Stimulated activated memory B cell treated with anti-CD40 and anti-IgM and Interleukin-4, amounts not matched to agents 10 μg/mL and 1 μg/mL and 100 μg/mL, for 72 hours (primary cell): Measurements from ENCODE around the gene CADM2.
"Not testable (repeated sequence)": the region's sequence is repeated elsewhere in the genome, so short reads cannot be mapped to it uniquely, and the experiment has no call there.

Source experiments
- ATAC-seq: fragments of 150-1000 bp; cut with Tn5 transposase; 2 replicates; pipeline ENCODE4 v1.10.0; 2021
- H3K27ac Mint-ChIP-seq: one replicate; pipeline ENCODE4 v1.8.0; 2022; ENCODE audit warnings: mild to moderate bottlenecking, mixed read lengths
- H3K27me3 Mint-ChIP-seq: one replicate; pipeline ENCODE4 v1.8.0; 2022; ENCODE audit warnings: mixed read lengths
- H3K36me3 Mint-ChIP-seq: one replicate; pipeline ENCODE4 v1.8.0; 2022; ENCODE audit warnings: mixed read lengths
- H3K4me1 Mint-ChIP-seq: one replicate; pipeline ENCODE4 v1.8.0; 2022; ENCODE audit warnings: mixed read lengths
- H3K4me3 Mint-ChIP-seq: one replicate; pipeline ENCODE4 v1.8.0; 2022; ENCODE audit warnings: mild to moderate bottlenecking, moderate library complexity, mixed read lengths
- H3K9me3 Mint-ChIP-seq: one replicate; pipeline ENCODE4 v1.8.0; 2022; ENCODE audit warnings: mixed read lengths

The CADM2 gene

DNA sequence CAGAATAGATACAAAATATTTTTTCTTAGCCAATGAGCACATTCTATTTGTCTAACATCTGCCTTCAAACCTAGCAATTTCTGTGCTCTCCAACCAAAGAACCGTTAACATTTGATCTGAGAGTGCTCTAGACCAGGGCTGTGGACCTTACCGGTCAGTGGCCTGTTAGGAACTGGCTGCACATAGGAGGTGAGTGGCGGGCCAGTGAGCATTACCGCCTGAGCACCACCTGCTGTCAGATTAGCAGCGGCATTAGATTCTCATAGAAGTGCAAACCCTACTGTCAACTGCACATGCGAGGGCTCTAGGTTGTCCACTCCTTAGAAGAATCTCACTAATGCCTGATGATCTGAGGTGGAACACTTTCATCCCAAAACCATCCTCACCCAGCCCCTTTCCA is 131.7 kb downstream of the CADM2 start:
- no peak for ATAC-seq
- Mint-ChIP-seq H3K27me3 (no peaks in the 10 kb centered on the region), H3K27ac (no peak overlapping the region), H3K36me3 (no peaks in the 10 kb centered on the region), H3K4me3 (no peak overlapping the region), H3K4me1 (no peaks in the 10 kb centered on the region), H3K9me3 (no peaks in the 10 kb centered on the region)

DNA sequence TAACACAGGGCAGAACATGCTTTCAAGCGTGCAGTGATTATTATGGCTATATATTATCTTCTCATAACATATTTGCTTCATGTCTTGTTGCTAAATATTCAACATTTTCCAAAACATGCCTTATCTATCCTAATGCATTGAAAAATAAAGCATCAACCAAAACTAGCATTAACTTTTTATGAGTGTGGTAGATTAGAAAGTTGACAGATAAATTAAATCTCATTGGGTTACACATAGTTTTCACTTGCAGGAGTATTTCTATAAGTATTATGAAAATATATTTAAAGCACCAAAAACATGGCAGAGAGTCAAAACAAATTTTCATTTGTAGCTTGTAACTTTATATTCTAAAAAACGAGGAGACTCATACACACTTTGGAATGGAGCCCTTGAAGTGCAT is 141.5 kb downstream of the CADM2 start:
- Mint-ChIP-seq H3K4me3 (no peak overlapping the region), H3K4me1 (no peaks in the 10 kb centered on the region), H3K27me3 (no peaks in the 10 kb centered on the region), H3K27ac (no peak overlapping the region), H3K36me3 (no peaks in the 10 kb centered on the region), H3K9me3 (peaks cover 4% of the 10 kb centered on the region)
- no peak for ATAC-seq

DNA sequence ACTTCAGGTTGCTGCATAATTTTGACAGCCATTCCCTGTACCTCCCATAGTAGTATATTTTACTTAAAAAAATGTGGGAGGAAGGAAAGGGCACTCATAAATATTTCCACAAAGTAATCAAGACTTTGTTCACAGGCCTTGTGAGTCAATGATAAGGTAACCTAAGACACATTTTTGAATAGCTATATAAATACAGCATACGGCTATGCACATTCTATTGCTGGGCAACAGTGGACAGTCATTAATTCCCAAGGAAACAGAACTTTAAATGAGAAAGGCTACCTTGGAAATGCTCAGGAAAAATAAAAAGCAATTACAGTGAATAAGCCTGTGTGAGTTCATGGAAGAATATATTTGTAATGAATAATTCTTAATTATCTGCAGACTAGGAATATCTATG is 144.0 kb downstream of the CADM2 start:
- H3K9me3 Mint-ChIP-seq, result peaks cover 6% of the 10 kb centered on the region
- H3K27me3 Mint-ChIP-seq, result no peaks in the 10 kb centered on the region
- no peaks in the 10 kb centered on the region for H3K36me3 Mint-ChIP-seq
- no peak overlapping the region for H3K27ac Mint-ChIP-seq
- H3K4me3 Mint-ChIP-seq, result no peak overlapping the region
- H3K4me1 Mint-ChIP-seq, result no peaks in the 10 kb centered on the region
- no peak for ATAC-seq

DNA sequence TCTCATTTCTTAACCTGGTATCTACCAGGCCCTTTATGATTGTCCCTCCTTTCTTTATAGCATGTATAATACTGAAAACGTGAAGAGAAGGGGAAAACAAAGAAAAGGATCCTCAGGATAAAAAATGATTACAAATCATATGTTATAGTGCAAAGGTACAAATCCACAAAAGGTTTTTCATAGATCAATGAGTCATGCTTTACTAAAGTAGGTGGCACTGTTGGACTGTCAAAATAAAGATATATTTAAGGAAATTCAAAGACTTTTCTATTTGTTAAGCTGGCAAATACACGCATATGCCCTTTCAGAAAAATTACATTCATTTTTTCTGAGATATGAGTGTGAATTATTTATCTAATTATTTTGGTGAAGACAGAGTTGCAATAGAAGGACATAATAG is 151.6 kb downstream of the CADM2 start:
- H3K4me3 Mint-ChIP-seq, result no peak overlapping the region
- ATAC-seq, result no peak
- H3K27ac Mint-ChIP-seq, result no peak overlapping the region
- no peaks in the 10 kb centered on the region for H3K4me1 Mint-ChIP-seq
- H3K27me3 Mint-ChIP-seq, result no peaks in the 10 kb centered on the region
- H3K36me3 Mint-ChIP-seq, result no peaks in the 10 kb centered on the region
- H3K9me3 Mint-ChIP-seq, result peaks cover 5% of the 10 kb centered on the region

- Mint-ChIP-seq H3K27me3 (no peaks in the 10 kb centered on the region), H3K4me3 (no peak overlapping the region), H3K9me3 (no peaks in the 10 kb centered on the region), H3K36me3 (no peaks in the 10 kb centered on the region), H3K4me1 (no peaks in the 10 kb centered on the region), H3K27ac (no peak overlapping the region)
- ATAC-seq, result no peak
Observed at GRCh38 chr3:85120879-85121278, 162.1 kb downstream of the CADM2 start.

- not testable (repeated sequence) for H3K27ac Mint-ChIP-seq, H3K4me1 Mint-ChIP-seq, H3K27me3 Mint-ChIP-seq, ATAC-seq, H3K9me3 Mint-ChIP-seq, H3K36me3 Mint-ChIP-seq, H3K4me3 Mint-ChIP-seq
Observed at GRCh38 chr3:85132864-85133263, 174.1 kb downstream of the CADM2 start.

DNA sequence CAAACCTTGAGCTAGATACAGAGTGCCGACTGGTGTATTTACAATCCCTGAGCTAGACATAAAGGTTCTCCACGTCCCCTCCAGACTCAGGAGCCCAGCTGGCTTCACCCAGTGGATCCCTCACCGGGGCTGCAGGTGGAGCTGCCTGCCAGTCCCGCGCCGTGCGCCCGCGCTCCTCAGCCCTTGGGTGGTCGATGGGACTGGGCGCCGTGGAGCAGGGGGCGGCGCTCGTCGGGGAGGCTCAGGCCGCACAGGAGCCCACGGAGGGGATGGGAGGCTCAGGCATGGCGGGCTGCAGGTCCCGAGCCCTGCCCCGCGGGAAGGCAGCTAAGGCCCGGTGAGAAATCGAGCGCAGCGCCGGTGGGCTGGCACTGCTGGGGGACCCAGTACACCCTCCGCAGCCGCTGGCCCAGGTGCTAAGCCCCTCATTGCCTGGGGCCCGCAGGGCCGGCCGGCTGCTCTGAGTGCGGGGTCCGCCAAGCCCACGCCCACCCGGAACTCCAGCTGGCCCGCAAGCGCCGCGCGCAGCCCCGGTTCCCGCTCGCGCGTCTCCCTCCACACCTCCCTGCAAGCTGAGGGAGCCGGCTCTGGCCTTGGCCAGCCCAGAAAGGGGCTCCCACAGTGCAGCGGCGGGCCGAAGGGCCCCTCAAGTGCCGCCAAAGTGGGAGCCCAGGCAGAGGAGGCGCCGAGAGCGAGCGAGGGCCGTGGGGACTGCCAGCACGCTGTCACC is 175.1 kb downstream of the CADM2 start:
- not testable (repeated sequence) for H3K4me1 Mint-ChIP-seq, H3K4me3 Mint-ChIP-seq, H3K36me3 Mint-ChIP-seq, H3K9me3 Mint-ChIP-seq, H3K27ac Mint-ChIP-seq, H3K27me3 Mint-ChIP-seq, ATAC-seq

DNA sequence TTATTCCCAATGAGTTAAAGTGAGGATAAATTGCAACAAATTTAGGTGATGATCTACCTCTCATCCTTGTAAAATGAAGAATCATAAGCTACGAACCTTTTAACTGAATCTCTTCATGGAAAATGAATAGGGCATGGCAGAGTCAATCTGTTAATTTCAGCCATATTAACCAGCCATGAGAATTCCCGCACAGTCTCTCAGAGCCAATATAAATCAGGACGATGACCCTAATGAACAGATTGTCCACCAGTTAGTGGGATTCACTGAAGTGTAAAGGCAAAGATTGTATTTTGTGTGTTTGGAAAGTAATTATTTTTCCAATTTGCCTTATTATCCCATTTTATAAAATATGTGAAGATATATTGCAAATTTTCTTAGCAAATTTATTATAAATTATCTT is 183.8 kb downstream of the CADM2 start:
- H3K4me3 Mint-ChIP-seq, result no peak overlapping the region
- H3K36me3 Mint-ChIP-seq, result no peaks in the 10 kb centered on the region
- no peaks in the 10 kb centered on the region for H3K4me1 Mint-ChIP-seq
- no peak overlapping the region for H3K27ac Mint-ChIP-seq
- no peak for ATAC-seq
- no peaks in the 10 kb centered on the region for H3K27me3 Mint-ChIP-seq
- H3K9me3 Mint-ChIP-seq, result peaks cover 3% of the 10 kb centered on the region

DNA sequence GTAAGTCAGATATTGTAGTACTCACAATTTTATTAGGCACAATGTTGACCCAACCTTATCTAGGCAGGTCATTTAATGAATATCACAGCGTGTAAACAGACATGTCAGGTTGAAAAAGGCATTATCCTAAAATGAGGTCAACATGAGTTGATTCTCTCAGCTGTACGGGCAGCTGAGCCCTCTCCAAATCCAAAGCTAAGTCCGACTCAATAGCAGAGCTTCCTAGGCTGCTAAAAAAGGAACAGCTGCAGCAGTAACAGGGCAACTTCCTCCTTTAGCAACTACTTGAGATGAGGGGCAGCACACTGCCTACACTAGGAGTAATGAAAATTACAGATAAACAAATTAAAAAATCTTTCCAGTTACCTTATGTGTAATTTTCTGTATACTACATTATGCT is 189.2 kb downstream of the CADM2 start:
- no peak overlapping the region for H3K4me3 Mint-ChIP-seq
- no peaks in the 10 kb centered on the region for H3K27me3 Mint-ChIP-seq
- no peaks in the 10 kb centered on the region for H3K4me1 Mint-ChIP-seq
- ATAC-seq, result no peak
- H3K9me3 Mint-ChIP-seq, result peaks cover 3% of the 10 kb centered on the region
- no peaks in the 10 kb centered on the region for H3K36me3 Mint-ChIP-seq
- no peak overlapping the region for H3K27ac Mint-ChIP-seq

GRCh38 chr3:85151555-85151954 is 192.8 kb downstream of the CADM2 start:
- ATAC-seq, result no peak
- Mint-ChIP-seq H3K4me3 (no peak overlapping the region), H3K27ac (no peak overlapping the region), H3K36me3 (no peaks in the 10 kb centered on the region), H3K9me3 (peaks cover 11% of the 10 kb centered on the region), H3K4me1 (no peaks in the 10 kb centered on the region), H3K27me3 (no peaks in the 10 kb centered on the region)

- H3K36me3 Mint-ChIP-seq, H3K4me1 Mint-ChIP-seq, H3K27me3 Mint-ChIP-seq, H3K9me3 Mint-ChIP-seq, H3K27ac Mint-ChIP-seq, ATAC-seq, H3K4me3 Mint-ChIP-seq: not testable (repeated sequence)
Observed at GRCh38 chr3:85153279-85153678, 194.5 kb downstream of the CADM2 start.

DNA sequence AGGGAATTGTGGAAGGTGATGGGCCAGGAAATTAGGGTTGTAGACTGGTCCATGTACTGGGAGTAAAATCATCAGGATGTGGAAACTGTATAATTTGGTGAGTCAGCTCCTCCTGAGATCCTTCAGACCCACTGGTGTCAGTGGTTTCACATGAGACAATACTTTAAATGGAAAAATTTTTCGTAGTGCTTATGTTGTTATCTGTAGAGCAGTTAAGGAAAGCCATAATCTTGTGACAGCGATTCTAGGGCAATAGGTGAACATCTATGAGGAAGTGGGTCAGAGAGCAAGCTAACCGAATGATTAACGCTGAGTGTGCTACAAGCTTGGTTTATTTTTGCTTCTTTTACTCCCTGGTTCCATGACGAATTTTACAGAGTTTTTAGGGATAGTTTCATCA is 200.6 kb downstream of the CADM2 start:
- Mint-ChIP-seq H3K4me3 (no peak overlapping the region), H3K27me3 (no peaks in the 10 kb centered on the region), H3K36me3 (no peaks in the 10 kb centered on the region), H3K27ac (no peak overlapping the region), H3K4me1 (no peaks in the 10 kb centered on the region), H3K9me3 (peaks cover 7% of the 10 kb centered on the region)
- no peak for ATAC-seq

DNA sequence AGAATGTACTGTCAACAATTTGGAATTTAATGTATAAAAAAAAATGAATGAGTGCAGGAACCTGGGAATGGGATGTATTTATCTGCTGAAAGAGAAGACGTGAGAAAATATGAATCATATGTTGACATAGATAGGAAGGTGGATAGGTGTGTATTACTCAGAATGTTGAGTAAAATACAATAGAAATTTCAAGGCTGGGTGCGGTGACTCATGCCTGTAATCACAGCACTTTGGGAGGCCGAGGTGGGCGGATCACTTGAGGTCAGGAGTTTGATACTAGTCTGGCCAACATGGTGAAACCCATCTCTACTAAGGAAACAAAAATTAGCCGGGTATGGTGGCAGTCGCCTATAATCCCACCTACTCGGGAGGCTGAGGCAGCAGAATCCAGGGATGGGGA is 202.8 kb downstream of the CADM2 start:
- H3K27me3 Mint-ChIP-seq, result no peaks in the 10 kb centered on the region
- H3K36me3 Mint-ChIP-seq, result no peaks in the 10 kb centered on the region
- ATAC-seq, result no peak
- no peaks in the 10 kb centered on the region for H3K4me1 Mint-ChIP-seq
- no peak overlapping the region for H3K27ac Mint-ChIP-seq
- peaks cover 3% of the 10 kb centered on the region for H3K9me3 Mint-ChIP-seq
- no peak overlapping the region for H3K4me3 Mint-ChIP-seq

GRCh38 chr3:85162905-85163304 is 204.1 kb downstream of the CADM2 start:
- Mint-ChIP-seq H3K36me3 (no peaks in the 10 kb centered on the region), H3K27ac (no peak overlapping the region), H3K4me3 (no peak overlapping the region)

GRCh38 chr3:85164436-85164835 is 205.6 kb downstream of the CADM2 start:
- Mint-ChIP-seq H3K36me3 (no peaks in the 10 kb centered on the region), H3K4me1 (no peaks in the 10 kb centered on the region), H3K9me3 (no peaks in the 10 kb centered on the region), H3K4me3 (no peak overlapping the region), H3K27me3 (no peaks in the 10 kb centered on the region), H3K27ac (no peak overlapping the region)
- ATAC-seq, result no peak

More at GRCh38 chr3:85162905-85163304, 204.1 kb downstream of the CADM2 start:
- ATAC-seq, result no peak
- Mint-ChIP-seq H3K9me3 (peaks cover 3% of the 10 kb centered on the region), H3K27me3 (no peaks in the 10 kb centered on the region), H3K4me1 (no peaks in the 10 kb centered on the region)

DNA sequence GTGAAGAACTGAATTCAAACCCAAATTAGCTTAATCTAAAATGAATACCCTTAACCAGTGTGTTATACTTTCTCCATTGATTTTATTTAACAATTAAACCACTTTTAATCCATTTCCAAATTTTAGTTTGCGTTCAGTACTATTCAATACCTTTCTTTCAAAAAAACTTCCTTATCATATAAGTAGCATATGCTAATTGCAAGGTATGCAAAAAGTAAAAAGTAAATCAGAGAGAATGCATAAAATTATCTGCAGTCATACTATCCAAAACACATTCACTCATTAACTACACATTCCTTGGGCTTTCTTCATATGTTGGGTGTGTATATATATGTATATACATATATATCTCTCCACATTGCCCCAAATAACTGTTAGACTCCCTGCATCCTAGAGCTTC is 208.8 kb downstream of the CADM2 start:
- ATAC-seq, result no peak
- Mint-ChIP-seq H3K4me3 (no peak overlapping the region), H3K27me3 (no peaks in the 10 kb centered on the region), H3K4me1 (no peaks in the 10 kb centered on the region), H3K27ac (no peak overlapping the region), H3K9me3 (no peaks in the 10 kb centered on the region), H3K36me3 (no peaks in the 10 kb centered on the region)

DNA sequence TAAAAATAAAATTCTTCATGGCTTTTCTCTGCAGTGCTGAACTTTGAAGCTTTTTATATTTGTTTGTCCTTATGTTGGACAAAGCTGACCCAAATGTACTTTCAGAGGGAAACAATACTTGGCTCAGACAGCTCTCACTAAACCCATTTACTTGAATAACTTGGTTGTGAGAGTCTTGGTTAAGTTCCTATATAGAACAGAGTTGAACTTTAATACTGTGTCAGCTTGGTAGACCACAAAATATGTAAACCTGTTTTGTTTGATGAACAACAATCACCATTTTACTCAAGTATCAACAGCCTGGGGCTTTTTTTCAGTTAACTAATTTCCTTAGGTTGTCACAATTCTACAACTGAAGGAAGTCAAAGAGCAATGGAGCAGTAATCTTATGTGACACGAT is 211.9 kb downstream of the CADM2 start:
- Mint-ChIP-seq H3K4me1 (no peaks in the 10 kb centered on the region), H3K4me3 (no peak overlapping the region)

More for the DNA sequence above, 211.9 kb downstream of the CADM2 start:
- ATAC-seq, result no peak
- H3K36me3 Mint-ChIP-seq, result no peaks in the 10 kb centered on the region
- no peaks in the 10 kb centered on the region for H3K27me3 Mint-ChIP-seq
- H3K27ac Mint-ChIP-seq, result no peak overlapping the region
- no peaks in the 10 kb centered on the region for H3K9me3 Mint-ChIP-seq
